CD4-positive, alpha-beta T cell treated with Interleukin-15 for 1 hour (primary cell): Measurements from ENCODE around the gene COA8.

ENCODE experiments used
- DNase-seq: peaks from one replicate; pipeline ENCODE4 v3.0.0-alpha.2; 2020

COA8 gene

GRCh38 chr14:103625356-103626095 lies 62.8 kb downstream of the COA8 start:
- DNase-seq: peak; percentile 32

DNA sequence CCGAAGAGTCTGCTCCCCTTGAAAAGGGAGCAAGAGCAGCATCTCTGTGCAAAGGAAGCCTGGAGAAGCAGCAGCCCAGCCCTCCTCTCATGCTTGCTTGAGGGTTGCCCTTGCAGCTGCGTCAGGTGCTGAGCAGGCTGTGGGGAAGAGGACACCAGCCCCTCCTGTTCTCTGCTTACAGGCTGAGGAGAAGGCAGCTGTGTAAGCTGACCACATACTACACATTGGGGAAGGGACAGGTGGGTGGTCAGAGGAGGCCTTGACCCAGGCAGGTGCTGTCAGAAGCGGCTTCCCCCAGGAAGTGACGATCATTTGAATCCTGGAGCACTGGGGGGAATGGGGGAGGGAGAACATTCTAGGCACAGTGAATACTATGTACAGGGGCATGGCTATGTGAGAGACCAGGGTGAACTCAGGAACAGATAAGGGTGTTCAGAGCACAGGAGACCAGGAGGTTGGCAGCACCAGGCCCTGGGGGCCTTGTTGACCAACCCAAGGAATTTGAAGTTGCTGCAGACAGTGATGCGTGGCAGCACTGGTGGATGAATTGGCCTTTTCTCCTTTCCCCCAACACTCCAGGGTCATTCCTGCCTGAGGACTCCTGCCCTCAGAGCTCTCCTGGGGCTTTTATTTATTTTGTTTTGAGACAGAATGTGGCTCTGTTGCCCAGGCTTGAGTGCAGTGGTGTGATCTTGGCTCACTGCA lies 63.5 kb downstream of the COA8 start:
- DNase-seq: no peak

DNA sequence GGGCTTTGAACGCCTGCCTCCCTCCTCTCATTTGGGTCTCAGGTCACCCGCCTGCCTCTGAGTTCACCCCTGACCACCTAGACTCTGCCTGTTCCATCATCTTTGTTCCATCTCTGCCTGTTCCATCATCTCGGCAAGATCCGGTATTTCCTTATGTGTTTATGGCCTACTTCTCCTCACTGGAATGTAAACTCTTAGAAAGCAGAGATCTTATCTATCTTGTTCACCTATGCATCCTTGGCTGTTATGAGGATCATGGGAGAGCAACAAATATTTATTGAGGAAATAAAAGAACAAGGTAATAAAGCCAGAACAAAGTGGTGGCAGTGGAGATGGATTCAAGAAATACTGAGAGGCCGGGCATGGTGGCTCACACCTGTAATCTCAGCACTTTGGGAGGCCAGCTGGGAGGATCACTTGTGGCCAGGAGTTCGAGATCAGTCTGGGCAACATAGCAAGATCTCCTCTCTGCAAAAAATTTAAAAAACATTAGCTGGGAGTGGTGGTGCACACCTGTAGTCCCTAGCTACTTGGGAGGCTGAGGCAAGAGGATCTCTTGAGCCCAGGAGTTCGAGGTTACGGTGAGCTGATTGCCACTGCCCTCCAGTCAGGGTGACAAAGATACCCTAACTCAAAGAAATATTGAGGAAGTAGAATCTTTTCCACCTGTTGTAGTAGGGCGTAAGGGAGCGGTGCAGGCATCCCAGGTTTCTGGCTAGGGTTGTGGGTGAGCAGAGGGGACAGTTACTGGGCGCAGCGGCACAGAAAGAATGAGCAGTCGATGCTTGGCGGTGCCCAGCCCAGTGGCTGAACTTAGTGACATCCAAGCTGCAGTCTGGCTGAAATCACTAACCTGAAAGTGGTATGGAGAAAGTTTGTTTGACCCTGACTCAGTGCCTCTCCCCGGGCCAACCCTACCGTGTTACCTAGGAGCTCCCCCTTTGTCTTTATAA lies 64.6 kb downstream of the COA8 start:
- DNase-seq: no peak

DNA sequence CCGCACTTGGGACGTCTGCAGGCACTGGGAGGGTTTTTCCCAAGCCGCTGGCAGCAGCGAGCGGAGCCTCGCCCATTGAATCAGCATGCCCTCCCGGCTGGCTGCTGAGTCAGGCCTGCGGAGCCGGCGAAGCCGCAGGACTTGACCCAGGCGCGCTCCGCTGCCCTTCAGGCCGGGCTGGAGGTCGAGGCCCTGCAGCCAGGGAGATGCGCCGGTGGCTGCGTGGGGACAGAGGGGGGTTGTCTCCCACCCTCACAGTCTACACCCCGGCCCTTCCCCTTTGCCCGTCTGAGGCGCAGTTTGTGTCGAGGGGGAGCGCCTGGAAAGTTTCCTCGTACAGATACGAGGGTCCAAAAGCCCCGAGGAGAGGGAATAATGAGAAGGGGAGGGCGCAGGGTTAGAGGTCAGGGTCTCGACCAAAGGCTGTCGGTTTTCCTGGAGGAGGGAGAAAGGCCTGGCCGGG lies 65.5 kb downstream of the COA8 start:
- DNase-seq: peak; percentile 70

DNA sequence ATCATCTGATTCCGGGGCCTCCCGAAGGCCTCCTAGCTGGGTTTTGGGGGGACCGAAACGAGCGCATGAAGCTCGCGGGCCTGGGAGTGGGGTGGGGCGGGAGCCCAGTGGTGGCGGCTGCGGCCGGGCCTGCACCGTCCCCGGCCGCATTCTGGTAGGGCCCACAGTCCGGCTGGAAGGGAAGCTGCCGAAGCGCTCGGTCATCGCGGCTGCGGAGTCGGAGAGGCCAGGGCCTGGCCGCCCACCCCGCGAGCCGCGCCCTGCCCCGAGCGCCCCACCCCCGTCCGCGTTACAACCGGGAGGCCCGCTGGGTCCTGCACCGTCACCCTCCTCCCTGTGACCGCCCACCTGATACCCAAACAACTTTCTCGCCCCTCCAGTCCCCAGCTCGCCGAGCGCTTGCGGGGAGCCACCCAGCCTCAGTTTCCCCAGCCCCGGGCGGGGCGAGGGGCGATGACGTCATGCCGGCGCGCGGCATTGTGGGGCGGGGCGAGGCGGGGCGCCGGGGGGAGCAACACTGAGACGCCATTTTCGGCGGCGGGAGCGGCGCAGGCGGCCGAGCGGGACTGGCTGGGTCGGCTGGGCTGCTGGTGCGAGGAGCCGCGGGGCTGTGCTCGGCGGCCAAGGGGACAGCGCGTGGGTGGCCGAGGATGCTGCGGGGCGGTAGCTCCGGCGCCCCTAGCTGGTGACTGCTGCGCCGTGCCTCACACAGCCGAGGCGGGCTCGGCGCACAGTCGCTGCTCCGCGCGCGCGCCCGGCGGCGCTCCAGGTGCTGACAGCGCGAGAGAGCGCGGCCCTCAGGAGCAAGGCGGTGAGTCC lies 66.1 kb downstream of the COA8 start, which contains the start of gene KLC1:
Gene KLC1 (plus strand): TSS at position 528 of the 819 bp plus-strand sequence. CDS start 25,354 bp downstream, outside the sequence.
- DNase-seq: peak; percentile 76

GRCh38 chr14:103629503-103630121 lies 66.9 kb downstream of the COA8 start:
- DNase-seq: peak; percentile 24

GRCh38 chr14:103630364-103631108 lies 67.8 kb downstream of the COA8 start:
- no peak for DNase-seq

DNA sequence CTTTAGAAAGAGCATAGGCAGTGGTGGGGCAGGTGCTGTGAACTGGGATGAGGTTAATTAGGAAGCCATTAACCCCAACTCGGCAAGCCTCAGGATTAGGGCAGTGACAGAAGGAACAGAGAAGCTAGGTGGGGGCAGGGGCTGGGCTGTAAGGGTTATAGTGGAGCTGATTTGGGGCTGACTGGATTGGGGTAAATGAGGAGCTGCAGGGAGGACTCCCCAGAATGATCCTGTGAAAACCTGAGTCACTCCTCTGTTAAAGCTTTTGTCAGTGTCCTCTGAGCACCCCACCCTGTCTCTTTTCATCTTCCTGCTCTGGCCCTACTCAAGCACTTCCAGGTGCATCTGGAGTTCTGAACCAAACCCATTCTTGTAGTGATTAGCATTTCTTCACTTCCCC lies 70.6 kb downstream of the COA8 start:
- no peak for DNase-seq

DNA sequence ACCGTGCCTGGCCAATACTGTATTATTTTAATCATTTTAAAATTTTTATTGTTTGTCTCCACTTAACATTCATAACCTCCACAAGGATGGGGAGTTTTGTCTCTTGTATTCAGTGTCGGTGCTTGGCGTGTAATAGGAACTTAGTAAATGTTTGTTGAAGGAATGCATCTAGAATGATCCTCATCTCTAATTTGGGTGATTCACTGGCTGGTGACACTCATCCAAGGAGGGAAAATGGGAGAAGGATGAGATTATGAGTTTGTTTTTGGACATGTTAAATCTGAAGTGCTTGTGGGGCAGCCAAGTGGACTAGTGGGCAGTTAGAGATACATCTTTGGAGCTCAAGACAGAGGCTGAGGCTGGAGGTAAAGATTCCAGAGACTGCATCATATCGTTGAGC lies 71.4 kb downstream of the COA8 start:
- no peak for DNase-seq

- no peak for DNase-seq
Measured at GRCh38 chr14:103638594-103638993, 75.8 kb downstream of the COA8 start.
